HG02798 (cell line): Measurements from ENCODE around the gene KRTCAP2.
A peak's percentile ranks its signal among the peaks of the same experiment; 100 is the strongest.

Experiments used
- ATAC-seq: cut with Tn5 transposase; IDR thresholded peaks from one replicate; pipeline ENCODE4 v1.9.1; 2021; ENCODE audit warnings: mild to moderate bottlenecking; ENCODE audit not compliant: unreplicated experiment, poor library complexity

Gene KRTCAP2

DNA sequence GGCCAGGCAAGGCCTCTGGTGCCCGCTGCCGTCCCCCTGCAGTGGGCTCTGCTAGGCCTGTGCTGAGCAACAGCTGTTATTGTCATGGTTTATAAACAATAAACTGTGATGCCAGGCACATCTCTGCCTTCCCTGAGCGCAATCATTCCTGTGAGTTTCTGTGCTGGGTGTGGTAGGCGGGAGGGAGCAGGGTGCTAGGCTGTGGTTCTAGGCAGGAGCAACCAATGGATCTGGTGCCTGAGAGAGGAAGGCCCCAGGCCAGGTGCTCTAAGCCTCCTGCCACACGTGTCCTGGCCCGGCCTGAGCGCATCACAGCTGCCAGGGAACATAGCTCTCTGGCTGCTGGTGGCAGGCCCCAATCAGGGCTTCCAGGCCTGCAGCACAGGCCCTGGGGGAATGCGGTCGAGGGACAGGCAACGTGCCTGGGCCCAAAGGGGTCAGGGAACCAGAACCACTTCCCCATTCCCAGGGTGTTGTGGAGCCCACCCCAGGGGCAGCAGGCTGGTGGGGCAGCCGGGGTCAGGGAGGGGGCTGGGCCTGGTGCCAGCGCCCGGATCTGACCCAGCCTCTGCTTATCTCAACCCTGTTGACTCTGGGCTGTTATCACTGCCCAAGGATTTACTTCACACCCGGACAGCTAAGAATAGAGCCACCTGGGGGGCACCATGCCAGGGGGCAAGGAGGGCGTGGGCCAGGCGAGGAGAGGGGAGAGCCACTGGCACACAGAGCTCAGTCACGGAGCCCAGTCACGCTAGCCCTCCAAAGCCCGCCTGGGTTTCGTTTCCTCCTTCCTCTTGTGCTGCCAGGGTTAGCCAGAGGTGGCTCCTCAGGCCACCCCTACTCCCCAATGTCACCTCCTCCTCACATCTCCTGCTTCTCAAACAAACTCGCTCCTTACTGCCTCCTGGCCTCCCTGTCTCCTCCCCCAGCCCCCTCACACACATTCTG, 12.0 kb upstream of the KRTCAP2 start:
- peak; percentile 79 for ATAC-seq

DNA sequence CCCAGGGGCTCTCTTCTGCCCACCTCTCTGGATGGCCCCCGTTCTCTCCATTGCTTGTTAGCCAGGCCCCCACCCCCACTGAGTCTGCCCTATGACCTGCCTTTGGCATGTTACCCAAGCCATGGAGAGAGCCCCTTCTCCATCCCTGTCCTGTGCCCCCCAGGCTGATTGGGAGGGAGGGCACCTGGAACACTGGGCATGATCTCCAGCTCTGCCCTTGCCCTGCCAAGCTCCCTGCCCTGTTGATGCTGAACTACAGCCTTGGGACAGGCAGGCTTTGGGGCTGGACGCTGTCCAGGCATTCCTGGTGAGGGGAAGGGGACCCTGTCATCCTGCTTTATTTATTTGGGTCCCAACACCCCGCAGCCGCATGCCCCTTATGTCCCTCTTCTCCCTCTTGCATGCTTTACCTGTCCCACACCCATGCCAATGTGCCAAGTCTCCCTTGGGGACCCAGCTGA, 11.3 kb upstream of the KRTCAP2 start:
- ATAC-seq: no peak

DNA sequence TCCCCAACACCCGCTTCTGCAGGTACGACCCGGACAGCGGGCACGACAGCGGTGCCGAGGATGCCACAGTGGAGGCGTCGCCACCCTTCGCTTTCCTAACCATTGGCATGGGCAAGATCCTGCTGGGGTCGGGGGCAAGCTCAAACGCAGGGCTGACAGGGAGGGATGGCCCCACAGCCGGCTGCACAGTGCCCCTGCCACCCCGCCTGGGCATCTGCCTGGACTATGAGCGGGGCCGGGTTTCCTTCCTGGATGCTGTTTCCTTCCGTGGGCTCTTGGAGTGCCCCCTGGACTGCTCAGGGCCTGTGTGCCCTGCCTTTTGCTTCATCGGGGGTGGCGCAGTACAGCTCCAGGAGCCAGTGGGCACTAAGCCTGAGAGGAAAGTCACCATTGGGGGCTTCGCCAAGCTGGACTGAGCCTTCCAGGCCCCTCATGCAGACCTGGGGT, 10.7 kb upstream of the KRTCAP2 start:
- ATAC-seq: no peak

DNA sequence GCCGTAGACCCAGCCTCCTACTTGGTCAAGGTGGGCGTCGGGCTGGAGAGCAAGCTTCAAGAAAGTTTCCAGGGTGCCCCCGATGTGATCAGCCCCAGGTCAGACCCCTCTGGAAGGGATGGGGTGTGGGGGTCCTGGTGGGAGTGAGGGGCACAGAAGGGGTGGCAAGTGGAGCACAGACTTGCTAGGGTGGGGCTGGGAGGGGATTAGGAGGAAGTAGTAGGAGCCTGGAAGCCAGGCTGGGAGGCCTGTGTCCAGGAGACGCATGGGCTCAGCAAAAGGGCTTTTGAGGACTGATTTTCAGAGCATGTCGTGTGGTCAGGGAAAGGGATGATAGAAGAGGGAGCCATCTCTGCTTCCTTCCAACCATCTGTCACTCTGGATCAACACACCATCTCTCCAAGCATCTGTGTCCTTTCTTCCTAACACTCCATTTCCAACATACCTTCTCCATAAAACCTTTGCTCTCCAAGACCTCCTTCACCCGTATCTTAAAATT, 9.0 kb upstream of the KRTCAP2 start:
- ATAC-seq: no peak

DNA sequence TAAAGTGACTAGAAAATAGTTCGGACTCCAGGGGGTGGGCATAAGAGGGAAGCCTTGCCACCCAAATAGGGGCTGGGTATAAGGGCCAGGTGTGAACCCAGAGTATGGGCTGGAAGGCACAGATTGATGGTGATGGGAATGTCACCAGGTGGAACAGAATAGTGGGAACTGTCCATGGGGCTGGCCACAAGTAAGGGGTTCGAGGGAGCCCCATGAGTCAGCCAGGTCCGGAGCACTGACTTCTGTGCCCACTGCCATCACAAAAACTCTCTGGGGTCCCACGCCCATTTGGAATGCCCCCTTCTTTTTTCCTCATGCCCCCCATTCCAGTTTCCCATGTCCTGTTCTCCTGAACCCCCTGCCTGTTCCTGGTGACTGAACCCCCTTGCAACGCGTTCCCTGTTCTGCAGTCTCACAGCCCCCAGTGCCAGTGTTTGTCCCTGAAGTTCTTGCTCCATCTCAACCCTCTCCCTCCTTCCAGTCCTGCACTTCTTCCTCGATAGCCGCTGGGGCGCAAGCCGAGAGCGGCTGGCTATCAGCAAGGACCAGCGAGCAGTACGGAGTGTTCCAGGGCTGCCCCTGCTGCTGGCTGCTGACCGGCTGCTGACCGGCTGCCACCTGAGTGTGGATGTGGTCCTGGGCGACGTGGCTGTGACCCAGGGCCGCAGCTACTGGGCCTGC, 8.4 kb upstream of the KRTCAP2 start:
- ATAC-seq: no peak

DNA sequence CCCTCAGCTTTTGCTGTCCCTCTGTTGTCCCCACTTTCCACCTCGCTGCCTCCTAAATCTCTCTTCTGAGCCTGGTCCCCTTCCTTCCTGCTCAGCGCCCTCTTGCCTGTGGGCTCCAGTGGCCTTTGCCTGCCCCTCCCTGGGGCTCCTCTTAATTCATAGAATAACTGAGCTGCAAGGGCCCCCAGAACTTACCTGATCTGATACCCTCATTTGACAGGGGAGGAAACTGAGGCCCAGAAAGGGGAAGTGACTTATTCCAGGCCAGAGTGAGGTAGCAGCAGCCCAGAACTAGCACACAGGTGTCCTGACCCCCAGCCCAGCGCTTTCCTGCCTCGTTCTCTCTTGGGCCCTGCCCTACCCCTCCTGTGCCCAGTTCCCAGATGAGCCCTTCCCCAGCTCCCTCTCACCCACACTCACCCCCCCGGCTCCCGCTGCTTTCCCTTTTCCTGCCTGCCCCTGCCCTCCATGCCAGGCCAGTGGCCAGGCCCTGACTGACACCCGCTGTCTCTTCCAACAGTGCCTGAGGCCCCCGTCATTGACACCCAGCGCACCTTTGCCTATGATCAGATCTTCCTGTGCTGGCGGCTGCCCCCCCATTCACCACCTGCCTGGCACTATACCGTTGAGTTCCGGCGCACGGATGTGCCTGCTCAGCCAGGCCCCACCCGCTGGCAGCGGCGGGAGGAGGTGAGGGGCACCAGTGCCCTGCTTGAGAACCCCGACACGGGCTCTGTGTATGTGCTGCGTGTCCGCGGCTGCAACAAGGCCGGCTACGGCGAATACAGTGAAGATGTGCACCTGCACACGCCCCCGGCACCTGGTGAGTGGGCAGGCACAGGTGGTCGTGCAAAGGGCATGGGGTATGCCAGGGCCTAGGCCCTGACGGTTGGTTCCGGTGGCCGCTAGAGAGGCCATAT, 6.3 kb upstream of the KRTCAP2 start:
- no peak for ATAC-seq

DNA sequence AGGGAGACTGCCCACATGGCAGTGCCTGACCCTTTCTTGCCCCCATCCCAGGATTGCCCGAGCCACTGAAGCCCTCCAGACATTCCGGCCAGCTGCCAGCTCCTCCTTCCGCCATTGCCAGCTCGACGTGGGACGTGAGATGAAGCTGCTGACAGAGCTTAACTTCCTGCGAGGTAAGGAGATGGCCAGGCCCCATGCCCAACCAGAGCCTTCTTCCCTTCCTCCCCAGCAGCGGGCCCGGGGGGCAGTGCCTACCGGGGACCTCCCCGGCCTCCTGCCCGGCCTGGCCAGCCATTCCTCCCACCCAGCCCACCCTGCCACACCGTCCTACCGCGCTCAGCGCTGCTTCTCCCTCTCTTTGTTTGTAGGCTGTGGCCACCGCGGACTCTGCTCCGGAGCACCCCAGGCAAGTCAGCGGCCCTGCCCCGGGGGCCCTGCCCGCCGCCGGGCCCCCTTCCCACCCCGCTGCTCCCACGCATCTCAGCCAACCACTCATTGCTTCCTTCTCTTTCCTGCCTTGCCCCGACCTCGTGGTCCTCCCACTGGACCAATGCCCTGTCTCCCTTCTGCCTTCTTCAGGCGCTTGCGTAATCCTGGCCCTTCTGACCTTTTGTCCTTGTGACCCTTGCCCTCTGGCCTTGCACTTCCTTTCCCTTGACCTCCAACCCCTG, 5.5 kb upstream of the KRTCAP2 start:
- ATAC-seq: no peak

DNA sequence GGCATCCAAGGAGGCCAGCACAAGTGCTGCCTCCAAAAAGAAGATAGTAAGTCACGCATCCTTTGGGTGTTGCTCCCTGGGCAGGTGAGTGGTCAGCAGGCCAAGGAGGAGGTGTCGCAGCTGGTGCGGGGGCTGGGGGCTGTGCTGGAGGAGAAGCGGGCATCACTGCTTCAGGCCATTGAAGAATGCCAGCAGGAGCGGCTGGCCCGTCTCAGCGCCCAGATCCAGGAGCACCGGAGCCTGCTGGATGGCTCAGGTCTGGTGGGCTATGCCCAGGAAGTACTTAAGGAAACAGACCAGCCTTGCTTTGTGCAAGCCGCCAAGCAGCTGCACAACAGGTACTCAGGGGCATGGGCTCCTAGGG, 4.8 kb upstream of the KRTCAP2 start:
- ATAC-seq: no peak

DNA sequence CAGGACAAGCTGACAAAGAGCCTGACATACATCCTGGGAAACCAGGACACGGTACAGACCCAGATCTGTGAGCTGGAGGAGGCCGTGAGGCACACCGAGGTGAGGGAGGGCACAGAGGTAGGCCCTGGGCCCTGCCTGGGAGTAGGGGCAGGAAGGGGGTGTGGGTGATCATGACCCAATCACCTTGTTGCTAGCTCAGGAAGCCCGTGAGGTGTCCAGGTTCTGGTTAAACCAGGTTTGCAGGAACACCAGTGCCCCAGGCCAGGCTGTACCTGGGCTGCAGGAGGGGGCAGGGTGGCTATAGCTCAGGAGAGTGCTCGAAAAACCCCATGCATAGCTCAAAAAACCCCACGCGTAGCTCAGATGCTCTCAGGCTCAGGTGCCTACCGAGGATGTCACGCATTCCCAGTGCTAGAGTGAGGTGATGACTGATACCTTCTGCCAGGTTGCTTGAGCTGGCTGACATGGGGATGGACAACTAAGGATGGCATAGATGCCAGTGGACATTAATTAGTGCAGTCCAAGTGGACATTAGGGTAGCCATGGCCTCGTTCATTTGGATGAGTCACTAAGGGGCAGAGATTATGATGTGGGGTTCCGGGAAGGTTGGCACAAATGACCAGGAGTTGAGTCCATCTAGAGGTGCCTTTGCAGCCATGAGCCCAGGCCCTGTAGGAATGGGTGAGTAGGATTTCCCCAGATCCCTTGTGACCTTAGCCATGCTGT, 4.3 kb upstream of the KRTCAP2 start:
- ATAC-seq: no peak

DNA sequence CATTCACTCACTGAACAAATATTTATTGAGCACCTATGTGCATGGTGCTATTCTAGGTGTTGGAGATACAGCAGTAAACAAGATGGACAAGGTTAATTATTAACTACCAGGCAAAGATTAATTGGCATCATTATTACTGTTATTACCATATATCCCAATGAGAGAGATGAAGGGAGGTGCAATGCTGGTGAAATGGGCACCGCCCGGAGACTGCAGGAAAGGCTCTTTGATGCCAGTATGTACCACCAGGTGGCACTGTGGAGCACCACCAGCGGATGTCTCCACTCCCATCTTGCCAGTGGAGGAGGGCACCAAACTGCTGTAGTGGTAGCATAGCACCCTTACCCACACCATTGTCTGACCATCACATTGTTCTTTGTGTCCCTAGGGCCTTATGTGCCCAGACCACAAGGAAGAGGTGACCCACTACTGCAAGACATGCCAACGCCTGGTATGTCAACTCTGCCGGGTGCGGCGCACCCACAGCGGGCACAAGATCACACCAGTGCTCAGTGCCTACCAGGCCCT, 3.5 kb upstream of the KRTCAP2 start:
- peak; percentile 31 for ATAC-seq

DNA sequence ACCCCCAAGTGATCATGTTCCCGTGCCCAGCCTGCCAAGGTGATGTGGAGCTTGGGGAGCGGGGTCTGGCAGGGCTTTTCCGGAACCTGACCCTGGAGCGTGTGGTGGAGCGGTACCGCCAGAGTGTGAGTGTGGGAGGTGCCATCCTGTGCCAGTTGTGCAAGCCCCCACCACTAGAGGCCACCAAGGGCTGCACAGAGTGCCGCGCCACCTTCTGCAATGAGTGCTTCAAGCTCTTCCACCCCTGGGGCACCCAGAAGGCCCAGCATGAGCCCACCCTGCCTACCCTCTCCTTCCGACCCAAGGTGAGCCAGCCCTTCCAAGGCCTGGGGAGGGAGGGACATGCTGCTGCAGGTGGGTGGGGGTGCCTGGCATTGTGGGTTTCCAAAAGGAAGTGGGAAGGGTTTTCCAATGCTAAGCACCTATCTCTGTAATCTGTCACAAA, 2.8 kb upstream of the KRTCAP2 start:
- ATAC-seq: no peak

DNA sequence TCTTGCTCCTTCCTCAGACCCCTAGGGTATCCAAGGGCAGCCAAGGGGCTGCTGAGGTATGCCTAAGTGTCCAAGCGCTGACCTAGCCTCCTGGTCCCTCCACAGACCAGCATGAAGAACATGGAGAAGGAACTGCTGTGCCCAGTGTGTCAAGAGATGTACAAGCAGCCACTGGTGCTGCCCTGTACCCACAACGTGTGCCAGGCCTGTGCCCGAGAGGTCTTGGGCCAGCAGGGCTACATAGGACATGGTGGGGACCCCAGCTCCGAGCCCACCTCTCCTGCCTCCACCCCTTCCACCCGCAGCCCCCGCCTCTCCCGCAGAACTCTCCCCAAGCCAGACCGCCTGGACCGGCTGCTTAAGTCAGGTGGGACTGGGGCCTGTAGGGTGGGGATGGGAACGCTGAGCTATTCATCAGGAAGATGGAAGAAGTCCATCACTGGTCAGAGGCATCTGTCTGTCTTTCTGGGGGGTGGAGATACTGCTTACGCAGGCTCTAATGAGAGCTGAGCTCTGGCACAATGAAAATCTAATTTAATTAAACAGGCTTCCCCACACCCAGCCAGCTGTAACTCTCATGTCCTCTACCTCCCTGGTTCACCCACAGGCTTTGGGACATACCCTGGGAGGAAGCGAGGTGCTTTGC, 2.3 kb upstream of the KRTCAP2 start:
- ATAC-seq: no peak

DNA sequence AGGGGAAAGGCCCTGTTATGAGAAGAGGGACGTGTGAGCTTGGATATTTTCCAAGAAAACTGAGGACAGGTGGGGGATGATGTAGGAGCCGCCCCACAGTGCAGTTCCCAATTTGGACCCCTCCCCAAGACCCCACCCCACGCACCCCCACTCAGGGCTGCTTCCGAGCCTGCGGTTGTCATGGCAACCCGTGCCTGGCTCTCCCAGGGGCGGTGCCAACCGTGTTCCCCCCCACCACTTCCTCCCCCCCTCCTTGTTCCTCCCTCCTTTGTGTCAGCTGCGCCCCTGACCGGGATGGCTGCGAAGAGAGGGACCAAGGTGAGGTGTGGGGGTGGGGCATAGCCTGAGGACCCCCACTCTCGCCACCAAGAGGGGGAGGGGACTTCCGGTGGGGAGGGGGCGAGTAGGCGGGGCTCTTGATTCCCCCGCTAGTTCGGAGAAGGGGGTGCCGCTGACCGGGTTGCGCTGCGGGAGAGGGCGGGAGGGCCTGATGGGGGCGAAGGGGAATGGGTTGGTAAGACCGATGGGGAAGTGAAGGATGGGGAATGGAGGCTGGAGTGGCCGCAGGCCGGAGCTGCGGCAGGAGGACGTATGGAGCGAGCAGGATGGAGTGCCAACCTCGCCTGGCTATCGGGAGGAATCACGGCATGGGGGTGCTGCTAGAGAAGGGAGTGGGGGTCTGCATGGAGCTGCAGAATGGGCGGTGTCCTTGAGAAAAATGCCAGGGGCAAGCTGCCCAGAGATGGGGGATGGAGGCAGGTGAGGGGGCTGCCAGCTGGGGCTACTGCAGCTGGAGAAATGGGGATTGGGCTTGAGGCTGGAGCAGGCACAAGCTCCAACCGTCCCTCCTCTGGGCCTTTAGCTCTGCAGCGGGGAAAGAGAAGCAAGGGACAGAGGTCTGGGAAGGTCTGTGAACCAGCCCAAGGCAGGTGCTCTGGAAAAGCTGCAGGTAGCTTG, 1.5 kb upstream of the KRTCAP2 start:
- no peak for ATAC-seq

DNA sequence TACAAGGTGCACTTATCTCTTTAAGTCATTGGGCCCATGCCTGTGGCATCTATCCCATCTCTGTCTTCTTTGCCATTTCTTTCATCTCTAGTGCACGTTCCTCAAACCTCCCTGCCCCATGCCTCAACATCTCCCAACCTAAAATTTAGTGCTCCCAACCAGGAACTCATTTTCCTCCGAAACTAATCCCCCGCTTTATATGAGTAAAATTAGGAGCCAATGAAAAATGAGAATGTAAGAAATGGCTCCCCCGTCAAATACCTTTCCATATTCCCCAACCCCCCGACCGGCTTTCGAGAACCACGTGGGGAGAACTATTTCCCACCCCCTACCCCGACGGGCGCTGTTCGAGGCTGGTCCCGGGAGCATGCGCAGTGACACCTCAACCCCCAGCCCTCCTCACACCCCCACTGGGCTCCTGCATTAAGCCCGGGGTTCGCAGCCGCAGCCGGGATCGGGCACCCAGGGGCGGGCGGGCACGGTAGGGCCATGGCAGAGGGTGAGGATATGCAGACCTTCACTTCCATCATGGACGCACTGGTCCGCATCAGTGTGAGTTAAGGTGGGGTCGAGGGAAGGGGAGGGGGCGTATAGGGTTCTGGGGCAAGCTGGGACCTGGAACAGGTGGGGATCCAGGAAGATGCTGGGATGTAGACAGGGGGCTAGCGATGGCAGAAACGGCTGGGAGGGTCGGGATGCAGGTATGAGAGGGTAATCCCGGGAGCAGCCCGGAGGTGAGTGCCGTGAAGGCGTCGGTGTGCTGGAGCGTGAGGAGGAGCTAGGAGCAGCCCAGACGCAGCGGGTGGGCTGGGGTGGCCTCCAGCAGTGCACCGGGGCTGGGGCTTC, 597 bp upstream of the KRTCAP2 start, which contains the start of gene TRIM46:
TRIM46 (plus strand) TSS at position 372 of the 846 bp plus-strand sequence; CDS start at position 490, 118 bp downstream.
- ATAC-seq: no peak

DNA sequence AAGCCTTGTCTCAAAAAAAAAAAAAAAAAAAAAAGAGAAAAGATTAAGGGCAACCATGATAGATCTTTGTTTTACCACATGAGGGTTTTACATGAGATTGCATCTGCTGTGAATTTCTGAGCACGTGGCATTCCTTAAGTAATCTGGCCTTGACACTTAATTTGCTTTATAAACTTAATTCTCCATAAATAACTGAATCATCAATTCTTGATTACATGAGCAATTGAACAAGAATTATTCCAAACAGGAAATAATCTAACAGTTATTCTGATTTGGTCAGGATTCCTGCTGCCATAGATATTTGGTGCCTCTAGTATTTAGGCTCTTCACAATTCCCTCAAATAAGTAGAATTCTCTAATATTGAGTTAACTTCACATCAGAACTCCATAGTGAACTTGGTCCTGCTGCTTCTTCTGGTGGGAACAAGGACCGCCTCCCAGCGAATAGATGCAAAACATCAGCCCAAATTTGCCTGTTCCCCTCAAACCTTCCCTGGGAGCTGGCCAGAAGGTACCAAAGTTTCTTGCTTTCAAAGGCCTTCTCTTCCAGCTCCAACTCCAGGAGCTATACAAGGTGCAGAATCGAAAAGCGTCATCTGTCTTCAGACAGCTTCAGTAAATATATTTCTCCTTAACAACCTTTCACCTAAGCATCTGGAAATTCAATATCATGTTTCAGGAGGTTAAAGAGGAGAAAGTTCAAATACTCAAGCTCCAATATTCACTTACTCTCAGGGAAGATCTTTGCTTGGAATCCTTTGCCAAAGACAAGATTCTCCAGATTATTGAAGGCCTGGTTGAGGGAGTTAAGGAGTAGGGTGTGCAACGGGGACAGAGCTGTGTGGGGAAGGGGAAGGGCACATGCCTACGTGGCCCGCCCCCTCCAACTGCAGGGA, 1.0 kb downstream of the KRTCAP2 start:
- peak; percentile 17 for ATAC-seq
